ENCODE data around the gene ZIC5. TPM values are rescaled to one million over a fixed set of nuclear protein-coding genes. Genes with fewer than 3 reads are reported as not detected.

Gene ZIC5
- total RNA-seq, 1 experiment from 2014 or later, result 0.57 TPM

DNA sequence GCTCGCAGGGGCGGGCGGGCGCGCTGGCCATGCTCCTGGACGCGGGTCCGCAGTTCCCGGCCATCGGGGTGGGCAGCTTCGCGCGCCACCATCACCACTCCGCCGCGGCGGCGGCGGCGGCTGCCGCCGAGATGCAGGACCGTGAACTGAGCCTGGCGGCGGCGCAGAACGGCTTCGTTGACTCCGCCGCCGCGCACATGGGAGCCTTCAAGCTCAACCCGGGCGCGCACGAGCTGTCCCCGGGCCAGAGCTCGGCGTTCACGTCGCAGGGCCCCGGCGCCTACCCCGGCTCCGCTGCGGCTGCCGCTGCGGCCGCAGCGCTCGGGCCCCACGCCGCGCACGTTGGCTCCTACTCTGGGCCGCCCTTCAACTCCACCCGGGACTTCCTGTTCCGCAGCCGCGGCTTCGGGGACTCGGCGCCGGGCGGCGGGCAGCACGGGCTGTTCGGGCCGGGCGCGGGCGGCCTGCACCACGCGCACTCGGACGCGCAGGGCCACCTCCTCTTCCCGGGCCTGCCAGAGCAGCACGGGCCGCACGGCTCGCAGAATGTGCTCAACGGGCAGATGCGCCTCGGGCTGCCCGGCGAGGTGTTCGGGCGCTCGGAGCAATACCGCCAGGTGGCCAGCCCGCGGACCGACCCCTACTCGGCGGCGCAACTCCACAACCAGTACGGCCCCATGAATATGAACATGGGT, 10.6 kb upstream of the ZIC5 start:
- Mint-ChIP-seq H3K27ac (ENCODE audit: unreplicated experiment) (no peak overlapping the region), H3K4me1 (ENCODE audit: low read depth, unreplicated experiment) (no peaks in the 10 kb centered on the region), H3K36me3 (ENCODE audit: insufficient read depth, unreplicated experiment) (peaks cover 4% of the 10 kb centered on the region), H3K27me3 (ENCODE audit: unreplicated experiment) (no peaks in the 10 kb centered on the region), H3K4me3 (ENCODE audit: low read depth, unreplicated experiment) (peak overlapping the region; percentile 60), H3K9me3 (ENCODE audit: low read depth, unreplicated experiment) (no peaks in the 10 kb centered on the region)
- no peak for DNase-seq
- intact Hi-C loops (cut with micrococcal nuclease; ENCODE audit: unreplicated experiment), result no loop called here
- no TSS peak for BruUV-seq (replicated peaks)
- CTCF ChIA-PET, result interaction anchor here (0.7 kb wide), 1 partner anchor 431 kb away, joined by 5 read pairs; no protein-coding TSS in a partner anchor
- TF ChIP-seq, protein P1, sequence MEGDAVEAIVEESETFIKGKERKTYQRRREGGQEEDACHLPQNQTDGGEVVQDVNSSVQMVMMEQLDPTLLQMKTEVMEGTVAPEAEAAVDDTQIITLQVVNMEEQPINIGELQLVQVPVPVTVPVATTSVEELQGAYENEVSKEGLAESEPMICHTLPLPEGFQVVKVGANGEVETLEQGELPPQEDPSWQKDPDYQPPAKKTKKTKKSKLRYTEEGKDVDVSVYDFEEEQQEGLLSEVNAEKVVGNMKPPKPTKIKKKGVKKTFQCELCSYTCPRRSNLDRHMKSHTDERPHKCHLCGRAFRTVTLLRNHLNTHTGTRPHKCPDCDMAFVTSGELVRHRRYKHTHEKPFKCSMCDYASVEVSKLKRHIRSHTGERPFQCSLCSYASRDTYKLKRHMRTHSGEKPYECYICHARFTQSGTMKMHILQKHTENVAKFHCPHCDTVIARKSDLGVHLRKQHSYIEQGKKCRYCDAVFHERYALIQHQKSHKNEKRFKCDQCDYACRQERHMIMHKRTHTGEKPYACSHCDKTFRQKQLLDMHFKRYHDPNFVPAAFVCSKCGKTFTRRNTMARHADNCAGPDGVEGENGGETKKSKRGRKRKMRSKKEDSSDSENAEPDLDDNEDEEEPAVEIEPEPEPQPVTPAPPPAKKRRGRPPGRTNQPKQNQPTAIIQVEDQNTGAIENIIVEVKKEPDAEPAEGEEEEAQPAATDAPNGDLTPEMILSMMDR (IDR thresholded peaks at IDR 0.05; ENCODE audit: unreplicated experiment), result no peak

DNA sequence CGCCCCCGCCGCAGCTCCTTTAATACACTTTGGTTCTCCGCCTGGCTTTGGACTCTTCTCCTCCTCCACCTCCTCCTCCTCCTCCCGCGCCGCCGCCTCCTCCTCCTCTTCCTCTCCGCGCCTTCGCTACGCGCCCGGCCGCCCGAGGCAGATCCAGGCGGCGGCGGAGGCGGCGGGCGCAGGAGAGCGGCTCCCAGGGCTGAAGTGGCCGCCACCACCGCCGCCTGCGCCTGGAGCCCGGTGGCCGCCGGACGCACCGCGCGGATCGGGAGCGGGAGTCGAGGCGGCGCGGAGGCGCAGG, 10.1 kb upstream of the ZIC5 start, which contains the start of gene ZIC2:
Gene ZIC2, plus strand, starts transcription at position 50 of the 301 bp plus-strand sequence. CDS start 281 bp downstream, outside the sequence.
- intact Hi-C loops (cut with micrococcal nuclease; ENCODE audit: unreplicated experiment), result no loop called here
- H3K27me3 Mint-ChIP-seq (ENCODE audit: unreplicated experiment), result no peaks in the 10 kb centered on the region
- H3K4me3 Mint-ChIP-seq (ENCODE audit: low read depth, unreplicated experiment), result peak within 1 kb of the TSS; percentile 60
- CTCF ChIA-PET, result no interaction called here
- TF ChIP-seq, protein P1 (IDR thresholded peaks at IDR 0.05; ENCODE audit: unreplicated experiment), result no peak
- DNase-seq, result peak; percentile 8
- H3K9me3 Mint-ChIP-seq (ENCODE audit: low read depth, unreplicated experiment), result no peaks in the 10 kb centered on the region
- no peak within 1 kb of the TSS for H3K27ac Mint-ChIP-seq (ENCODE audit: unreplicated experiment)
- H3K4me1 Mint-ChIP-seq (ENCODE audit: low read depth, unreplicated experiment), result no peaks in the 10 kb centered on the region
- BruUV-seq (replicated peaks), result no TSS peak
- H3K36me3 Mint-ChIP-seq (ENCODE audit: insufficient read depth, unreplicated experiment), result peaks cover 4% of the 10 kb centered on the region

DNA sequence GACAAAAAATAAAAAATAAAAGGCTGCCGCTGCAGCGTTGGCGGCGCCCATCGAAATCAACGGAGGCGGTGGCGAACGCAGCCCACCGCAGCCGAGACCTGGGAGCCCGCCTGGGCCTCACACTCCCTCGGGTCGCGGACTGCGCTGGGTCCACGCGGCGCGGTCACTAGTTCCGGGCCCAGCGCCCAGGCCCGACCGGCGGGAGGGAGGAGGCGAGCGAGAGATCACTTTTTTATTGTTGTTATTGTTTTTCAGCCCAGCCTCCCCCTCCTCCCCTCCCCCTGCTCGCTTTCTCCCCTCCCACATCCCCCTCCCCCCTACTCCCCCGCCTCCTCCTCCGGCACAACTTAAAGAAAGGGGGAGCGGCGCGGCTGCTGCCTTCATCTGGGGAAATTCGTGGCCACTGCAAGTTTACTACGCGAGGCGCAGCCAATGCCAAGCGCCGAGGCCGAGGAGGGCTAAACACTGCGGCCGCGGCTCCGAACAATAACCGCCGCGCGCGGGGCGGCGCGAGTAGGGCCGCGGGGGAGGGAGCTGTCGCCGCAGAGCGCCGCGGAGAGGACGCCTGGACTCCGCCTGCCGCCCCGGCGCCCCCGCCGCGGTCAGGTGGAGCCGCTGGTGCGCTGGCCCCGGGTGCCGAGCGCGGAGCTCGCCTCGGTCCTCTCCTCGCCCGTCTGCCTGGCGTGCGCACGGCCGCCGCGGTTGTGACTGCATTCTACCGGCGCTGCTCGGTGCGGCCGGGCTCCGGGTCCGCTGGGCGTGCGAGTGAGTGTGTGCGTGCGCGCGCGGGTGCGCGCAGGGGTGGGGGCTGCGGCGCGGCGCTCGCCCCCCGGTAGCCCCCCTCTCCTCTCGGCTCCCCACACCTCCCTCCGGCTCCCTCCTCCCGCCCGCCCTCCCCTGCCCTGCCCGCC, 9.5 kb upstream of the ZIC5 start:
- DNase-seq, result no peak
- Mint-ChIP-seq H3K9me3 (ENCODE audit: low read depth, unreplicated experiment) (no peaks in the 10 kb centered on the region), H3K4me1 (ENCODE audit: low read depth, unreplicated experiment) (no peaks in the 10 kb centered on the region), H3K36me3 (ENCODE audit: insufficient read depth, unreplicated experiment) (peaks cover 4% of the 10 kb centered on the region), H3K27me3 (ENCODE audit: unreplicated experiment) (no peaks in the 10 kb centered on the region), H3K4me3 (ENCODE audit: low read depth, unreplicated experiment) (peak overlapping the region; percentile 60), H3K27ac (ENCODE audit: unreplicated experiment) (no peak overlapping the region)
- TF ChIP-seq, protein P1 (IDR thresholded peaks at IDR 0.05; ENCODE audit: unreplicated experiment), result no peak
- no TSS peak for BruUV-seq (replicated peaks)
- intact Hi-C loops (cut with micrococcal nuclease; ENCODE audit: unreplicated experiment), result no loop called here
- CTCF ChIA-PET, result no interaction called here

DNA sequence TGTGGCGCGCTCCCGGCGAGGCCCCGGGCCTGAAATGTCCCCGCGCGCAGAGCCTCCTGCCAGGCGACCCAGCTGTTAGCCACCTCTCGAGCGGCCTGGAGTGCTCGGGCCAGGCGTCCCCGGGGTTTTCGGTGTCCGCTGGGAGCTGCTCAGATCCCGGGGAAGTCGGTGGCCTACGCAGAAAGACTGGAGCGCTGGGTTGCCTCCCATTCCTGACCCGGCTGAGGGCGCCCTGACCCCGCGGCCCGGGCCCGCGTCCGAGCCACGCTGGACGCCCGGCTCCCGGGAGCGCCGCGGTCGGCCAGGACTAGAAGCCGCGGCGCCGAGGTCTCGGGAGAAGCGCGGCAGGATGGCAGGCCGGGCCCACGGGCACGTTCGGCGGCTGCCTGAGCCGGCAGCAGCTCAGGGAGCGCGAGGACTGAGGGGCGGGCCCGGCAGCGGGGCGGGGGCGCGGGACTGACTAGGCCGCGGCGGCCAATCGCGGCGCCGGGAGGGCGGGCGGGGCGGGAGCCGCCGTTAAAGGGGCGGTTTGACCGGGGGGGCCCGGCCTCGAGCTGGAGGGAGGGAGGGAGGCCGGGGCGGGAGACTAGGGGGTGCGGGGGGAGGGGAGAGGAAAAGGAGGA, 8.7 kb upstream of the ZIC5 start:
- TF ChIP-seq, protein P1 (IDR thresholded peaks at IDR 0.05; ENCODE audit: unreplicated experiment), result no peak
- Mint-ChIP-seq H3K4me1 (ENCODE audit: low read depth, unreplicated experiment) (no peaks in the 10 kb centered on the region), H3K4me3 (ENCODE audit: low read depth, unreplicated experiment) (peak overlapping the region; percentile 60), H3K27ac (ENCODE audit: unreplicated experiment) (no peak overlapping the region), H3K27me3 (ENCODE audit: unreplicated experiment) (no peaks in the 10 kb centered on the region), H3K36me3 (ENCODE audit: insufficient read depth, unreplicated experiment) (peaks cover 4% of the 10 kb centered on the region), H3K9me3 (ENCODE audit: low read depth, unreplicated experiment) (no peaks in the 10 kb centered on the region)
- peak; percentile 62 for DNase-seq
- intact Hi-C loops (cut with micrococcal nuclease; ENCODE audit: unreplicated experiment), result no loop called here
- BruUV-seq (replicated peaks), result no TSS peak
- CTCF ChIA-PET, result no interaction called here
